ENCODE measurements around the gene VCPKMT. TPM values are rescaled to one million over a fixed set of nuclear protein-coding genes. Genes with fewer than 3 reads are reported as not detected.
A peak's percentile ranks its signal among the peaks of the same experiment; 100 is the strongest.

Gene VCPKMT
- total and polyA plus RNA-seq, 4 donors, result 2.6 to 5.0 (median 2.9) TPM

DNA sequence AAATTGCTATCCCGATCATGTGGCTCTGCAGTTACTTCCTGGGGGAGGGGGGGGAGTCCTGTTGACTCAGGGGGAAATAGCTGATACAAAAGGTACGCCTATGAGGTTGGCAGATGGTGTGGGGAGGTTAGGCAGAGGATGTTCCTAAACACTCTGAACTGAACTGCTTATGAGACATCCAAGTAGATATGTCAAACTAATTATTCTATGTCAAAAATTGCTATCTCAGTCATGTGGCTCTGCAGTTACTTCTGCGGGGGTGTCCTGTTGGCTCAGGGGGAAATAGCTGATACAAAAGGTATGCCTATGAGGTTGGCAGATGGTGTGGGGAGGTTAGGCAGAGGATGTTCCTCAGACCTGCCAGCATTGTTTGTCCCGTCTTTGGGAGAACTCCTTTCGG, 5.1 kb upstream of the VCPKMT start:
- Histone ChIP-seq H3K9me3 (ENCODE audit: control insufficient read depth in 4 of 4, low read length in 3 of 4) (no peaks in the 10 kb centered on the region), H3K4me3 (ENCODE audit: low read depth in 1 of 3, low read length in 3 of 3) (no peak overlapping the region), H3K27me3 (ENCODE audit: control insufficient read depth in 4 of 4, insufficient read depth in 4 of 4, low read length in 3 of 4) (no peaks in the 10 kb centered on the region), H3K4me1 (ENCODE audit: control insufficient read depth in 4 of 4, insufficient read depth in 4 of 4, low read length in 3 of 4) (peaks cover 0 to 7% (median 5%) of the 10 kb centered on the region in 4 donors), H3K27ac (ENCODE audit: low read depth in 1 of 2, low read length in 2 of 2) (no peak overlapping the region), H3K36me3 (ENCODE audit: control insufficient read depth in 4 of 4, insufficient read depth in 3 of 4, low read depth in 1 of 4, low read length in 3 of 4) (peaks cover 0 to 8% (median 2%) of the 10 kb centered on the region in 4 donors), H3K9ac (ENCODE audit: low read depth in 1 of 2, low read length in 2 of 2) (no peak overlapping the region)
- WGBS, result 93% methylated on average over 5 of the region's 5 CpGs
- DNase-seq (ENCODE audit: low spot score), result no peak
- TF ChIP-seq RAD21 (IDR thresholded peaks at IDR 0.05) (no peak), HNF4G (IDR thresholded peaks at IDR 0.05) (no peak), ZBTB33 (IDR thresholded peaks at IDR 0.05) (no peak), EGR1 (IDR thresholded peaks at IDR 0.05; ENCODE audit: low read depth in 2 of 2) (no peak), TAF1 (conservative IDR thresholded peaks at IDR 0.05) (no peak), FOXA1 (IDR thresholded peaks at IDR 0.05) (no peak), RXRA (IDR thresholded peaks at IDR 0.05) (no peak), CTCF (IDR thresholded peaks at IDR 0.05; ENCODE audit: low read depth, low read length, missing input control) (no peak), HNF4A (conservative IDR thresholded peaks at IDR 0.05) (no peak), SP1 (IDR thresholded peaks at IDR 0.05) (no peak), FOXA2 (IDR thresholded peaks at IDR 0.05) (no peak)

- Histone ChIP-seq H3K27me3 (ENCODE audit: control insufficient read depth in 4 of 4, insufficient read depth in 4 of 4, low read length in 3 of 4) (no peaks in the 10 kb centered on the region), H3K9me3 (ENCODE audit: control insufficient read depth in 4 of 4, low read length in 3 of 4) (no peaks in the 10 kb centered on the region), H3K36me3 (ENCODE audit: control insufficient read depth in 4 of 4, insufficient read depth in 3 of 4, low read depth in 1 of 4, low read length in 3 of 4) (peaks cover 0 to 13% (median 2%) of the 10 kb centered on the region in 4 donors), H3K4me3 (ENCODE audit: low read depth in 1 of 3, low read length in 3 of 3) (no peak overlapping the region), H3K4me1 (ENCODE audit: control insufficient read depth in 4 of 4, insufficient read depth in 4 of 4, low read length in 3 of 4) (peaks cover 2 to 16% (median 12%) of the 10 kb centered on the region in 4 donors), H3K27ac (ENCODE audit: low read depth in 1 of 2, low read length in 2 of 2) (no peak overlapping the region), H3K9ac (ENCODE audit: low read depth in 1 of 2, low read length in 2 of 2) (no peak overlapping the region)
- whole genome bisulfite sequencing, result 95% methylated on average over 2 of the region's 2 CpGs
- no peak for DNase-seq (ENCODE audit: low spot score)
- TF ChIP-seq SP1 (IDR thresholded peaks at IDR 0.05) (no peak), RAD21 (IDR thresholded peaks at IDR 0.05) (no peak), JUND (IDR thresholded peaks at IDR 0.05) (no peak), FOXA2 (IDR thresholded peaks at IDR 0.05) (no peak), GABPA (IDR thresholded peaks at IDR 0.05 in 1 of 2, conservative IDR thresholded peaks at IDR 0.05 in 1 of 2) (no peak), HNF4G (IDR thresholded peaks at IDR 0.05) (no peak), ATF3 (IDR thresholded peaks at IDR 0.05) (no peak)
Observed at GRCh38 chr14:50117456-50117855, 1.1 kb upstream of the VCPKMT start.

DNA sequence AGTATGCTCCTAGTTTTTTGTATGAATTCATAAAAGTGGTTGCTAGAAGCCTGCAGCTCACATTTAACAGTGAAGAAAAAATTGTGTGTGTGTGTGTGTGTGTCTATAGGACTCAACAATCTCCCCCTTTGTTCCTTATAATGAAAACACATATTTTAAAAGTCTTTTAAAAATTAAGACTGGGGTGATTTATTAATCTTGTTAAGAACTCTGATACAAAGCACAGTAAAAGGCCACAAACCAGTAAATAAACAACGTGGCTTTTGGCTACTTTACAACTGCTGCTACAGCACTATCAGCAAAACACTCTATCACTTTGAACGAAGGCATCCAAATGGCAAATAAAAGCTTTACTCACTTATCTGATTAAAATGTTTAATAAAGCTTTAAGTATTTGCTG, 594 bp upstream of the VCPKMT start:
- H3K4me3 ChIP-seq (ENCODE audit: low read depth in 1 of 3, low read length in 3 of 3), result peak overlapping the region in 2 of 3 donors; percentile 72 to 73
- H3K27me3 ChIP-seq (ENCODE audit: control insufficient read depth in 4 of 4, insufficient read depth in 4 of 4, low read length in 3 of 4), result no peaks in the 10 kb centered on the region
- peak overlapping the region; percentile 65 to 98 for H3K9ac ChIP-seq (ENCODE audit: low read depth in 1 of 2, low read length in 2 of 2)
- 10% methylated on average over 2 of the region's 2 CpGs for WGBS
- peaks cover 2 to 16% (median 12%) of the 10 kb centered on the region in 4 donors for H3K4me1 ChIP-seq (ENCODE audit: control insufficient read depth in 4 of 4, insufficient read depth in 4 of 4, low read length in 3 of 4)
- peaks cover 0 to 18% (median 4%) of the 10 kb centered on the region in 4 donors for H3K36me3 ChIP-seq (ENCODE audit: control insufficient read depth in 4 of 4, insufficient read depth in 3 of 4, low read depth in 1 of 4, low read length in 3 of 4)
- H3K9me3 ChIP-seq (ENCODE audit: control insufficient read depth in 4 of 4, low read length in 3 of 4), result no peaks in the 10 kb centered on the region
- no peak for DNase-seq (ENCODE audit: low spot score)
- H3K27ac ChIP-seq (ENCODE audit: low read depth in 1 of 2, low read length in 2 of 2), result peak overlapping the region; percentile 90
- TF ChIP-seq MAX (IDR thresholded peaks at IDR 0.05) (no peak), TAF1 (conservative IDR thresholded peaks at IDR 0.05) (no peak), JUND (IDR thresholded peaks at IDR 0.05) (no peak), SP1 (IDR thresholded peaks at IDR 0.05) (no peak), HNF4G (IDR thresholded peaks at IDR 0.05) (no peak), EGR1 (IDR thresholded peaks at IDR 0.05; ENCODE audit: low read depth in 2 of 2) (no peak), RXRA (IDR thresholded peaks at IDR 0.05) (no peak), HNF4A (conservative IDR thresholded peaks at IDR 0.05) (no peak), NR2F2 (IDR thresholded peaks at IDR 0.05) (no peak), ZBTB33 (IDR thresholded peaks at IDR 0.05) (no peak), FOXA2 (IDR thresholded peaks at IDR 0.05) (no peak), ATF3 (IDR thresholded peaks at IDR 0.05) (no peak)
- TF ChIP-seq, protein P1, sequence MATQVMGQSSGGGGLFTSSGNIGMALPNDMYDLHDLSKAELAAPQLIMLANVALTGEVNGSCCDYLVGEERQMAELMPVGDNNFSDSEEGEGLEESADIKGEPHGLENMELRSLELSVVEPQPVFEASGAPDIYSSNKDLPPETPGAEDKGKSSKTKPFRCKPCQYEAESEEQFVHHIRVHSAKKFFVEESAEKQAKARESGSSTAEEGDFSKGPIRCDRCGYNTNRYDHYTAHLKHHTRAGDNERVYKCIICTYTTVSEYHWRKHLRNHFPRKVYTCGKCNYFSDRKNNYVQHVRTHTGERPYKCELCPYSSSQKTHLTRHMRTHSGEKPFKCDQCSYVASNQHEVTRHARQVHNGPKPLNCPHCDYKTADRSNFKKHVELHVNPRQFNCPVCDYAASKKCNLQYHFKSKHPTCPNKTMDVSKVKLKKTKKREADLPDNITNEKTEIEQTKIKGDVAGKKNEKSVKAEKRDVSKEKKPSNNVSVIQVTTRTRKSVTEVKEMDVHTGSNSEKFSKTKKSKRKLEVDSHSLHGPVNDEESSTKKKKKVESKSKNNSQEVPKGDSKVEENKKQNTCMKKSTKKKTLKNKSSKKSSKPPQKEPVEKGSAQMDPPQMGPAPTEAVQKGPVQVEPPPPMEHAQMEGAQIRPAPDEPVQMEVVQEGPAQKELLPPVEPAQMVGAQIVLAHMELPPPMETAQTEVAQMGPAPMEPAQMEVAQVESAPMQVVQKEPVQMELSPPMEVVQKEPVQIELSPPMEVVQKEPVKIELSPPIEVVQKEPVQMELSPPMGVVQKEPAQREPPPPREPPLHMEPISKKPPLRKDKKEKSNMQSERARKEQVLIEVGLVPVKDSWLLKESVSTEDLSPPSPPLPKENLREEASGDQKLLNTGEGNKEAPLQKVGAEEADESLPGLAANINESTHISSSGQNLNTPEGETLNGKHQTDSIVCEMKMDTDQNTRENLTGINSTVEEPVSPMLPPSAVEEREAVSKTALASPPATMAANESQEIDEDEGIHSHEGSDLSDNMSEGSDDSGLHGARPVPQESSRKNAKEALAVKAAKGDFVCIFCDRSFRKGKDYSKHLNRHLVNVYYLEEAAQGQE (IDR thresholded peaks at IDR 0.05), result no peak

All from liver (tissue), 9 donors.